GM23338 (cell line): Measurements from ENCODE around the gene ZNF641. TPM values are rescaled to one million over a fixed set of nuclear protein-coding genes. Genes with fewer than 3 reads are reported as not detected.

Experiments used
- ATAC-seq: fragments of 200-7000 bp; cut with Tn5 transposase; 3 replicates; pipeline ENCODE4 v1.9.1; 2020
- DNase-seq: peaks from one replicate; pipeline ENCODE4 v3.0.0-alpha.2; 2015; ENCODE audit warnings: low spot score
- H2AFZ ChIP-seq: fragments of 200-600 bp; sonication (generic); 2 replicates; pipeline ENCODE4 v1.8.0; 2016; ENCODE audit warnings: antibody characterized with exemption, mild to moderate bottlenecking, moderate library complexity
- H3F3A ChIP-seq: fragments of 200-600 bp; sonication (generic); replicated peaks from 2 replicates; pipeline ENCODE4 v1.8.0; 2017; ENCODE audit warnings: antibody characterized with exemption, mixed run types, low read depth
- H3K27ac ChIP-seq: fragments of 200-600 bp; sonication (generic); 2 replicates; pipeline ENCODE4 v1.6.1; 2016; ENCODE audit warnings: low read depth
- H3K27me3 ChIP-seq: fragments of 200-600 bp; sonication (generic); 2 replicates; pipeline ENCODE4 v1.8.0; 2016; ENCODE audit warnings: mild to moderate bottlenecking, mixed run types, moderate library complexity; ENCODE audit not compliant: insufficient read depth
- H3K36me3 ChIP-seq: fragments of 200-600 bp; sonication (generic); 2 replicates; pipeline ENCODE4 v1.8.0; 2016; ENCODE audit warnings: mild to moderate bottlenecking; ENCODE audit not compliant: insufficient read depth
- H3K4me1 ChIP-seq: fragments of 200-600 bp; sonication (generic); 2 replicates; pipeline ENCODE4 v1.8.0; 2016; ENCODE audit warnings: mild to moderate bottlenecking, moderate library complexity; ENCODE audit not compliant: insufficient read depth
- H3K4me2 ChIP-seq: fragments of 200-600 bp; sonication (generic); 2 replicates; pipeline ENCODE4 v1.7.1; 2017; ENCODE audit warnings: mixed run types
- H3K4me3 ChIP-seq: fragments of 200-600 bp; sonication (generic); 2 replicates; pipeline ENCODE4 v1.6.1; 2016; ENCODE audit warnings: mixed run types
- H3K79me2 ChIP-seq: fragments of 200-600 bp; sonication (generic); replicated peaks from 2 replicates; pipeline ENCODE4 v1.8.0; 2017; ENCODE audit warnings: mild to moderate bottlenecking; ENCODE audit not compliant: insufficient read depth
- H3K9me2 ChIP-seq: fragments of 200-600 bp; sonication (generic); 2 replicates; pipeline ENCODE4 v1.8.0; 2017; ENCODE audit not compliant: insufficient read depth
- H4K20me1 ChIP-seq: fragments of 200-600 bp; sonication (generic); replicated peaks from 2 replicates; pipeline ENCODE4 v1.8.0; 2017; ENCODE audit warnings: mild to moderate bottlenecking; ENCODE audit not compliant: insufficient read depth
- H3K27ac Mint-ChIP-seq: 2 replicates; pipeline ENCODE4 v1.8.0; 2020; ENCODE audit warnings: inconsistent platforms, mild to moderate bottlenecking, moderate library complexity, mixed read lengths
- H3K27me3 Mint-ChIP-seq: 3 replicates; pipeline ENCODE4 v1.8.0; 2022; ENCODE audit warnings: low read depth, mild to moderate bottlenecking, moderate library complexity, mixed read lengths, inconsistent platforms; ENCODE audit not compliant: insufficient read depth, poor library complexity
- H3K36me3 Mint-ChIP-seq: 3 replicates; pipeline ENCODE4 v1.8.0; 2021; ENCODE audit warnings: low read depth, mild to moderate bottlenecking, inconsistent platforms, moderate library complexity, mixed read lengths
- H3K4me1 Mint-ChIP-seq: 3 replicates; pipeline ENCODE4 v1.8.0; 2020; ENCODE audit warnings: mild to moderate bottlenecking, inconsistent platforms, mixed read lengths
- H3K4me3 Mint-ChIP-seq: 3 replicates; pipeline ENCODE4 v1.8.0; 2021; ENCODE audit warnings: moderate library complexity, mild to moderate bottlenecking, inconsistent platforms, mixed read lengths
- H3K9me3 Mint-ChIP-seq: 3 replicates; pipeline ENCODE4 v1.8.0; 2020; ENCODE audit warnings: moderate library complexity, mild to moderate bottlenecking, inconsistent platforms, mixed read lengths
- CREB1 ChIP-seq: fragments of 250-450 bp; sonication (Bioruptor Pico); IDR thresholded peaks from 2 replicates; pipeline ENCODE4 v1.5.0; 2020; ENCODE audit warnings: low read depth, mild to moderate bottlenecking, moderate library complexity
- ETS1 ChIP-seq: IDR thresholded peaks from 2 replicates; pipeline ENCODE4 v1.6.1; 2016; ENCODE audit warnings: antibody characterized with exemption
- EZH2 ChIP-seq: fragments of 200-600 bp; sonication (generic); IDR thresholded peaks from one replicate; pipeline ENCODE4 v1.8.0; 2017; ENCODE audit warnings: antibody characterized with exemption, mild to moderate bottlenecking, low read depth; ENCODE audit not compliant: unreplicated experiment
- EZH2phosphoT487 ChIP-seq: fragments of 200-600 bp; sonication (generic); IDR thresholded peaks from one replicate; pipeline ENCODE4 v1.8.1; 2018; ENCODE audit warnings: antibody characterized with exemption; ENCODE audit not compliant: unreplicated experiment
- JUNB ChIP-seq: IDR thresholded peaks from one replicate; pipeline ENCODE4 v1.6.1; 2016; ENCODE audit warnings: antibody characterized with exemption; ENCODE audit not compliant: unreplicated experiment
- NANOG ChIP-seq: IDR thresholded peaks from 2 replicates; pipeline ENCODE4 v1.6.1; 2016; ENCODE audit warnings: antibody characterized with exemption, borderline replicate concordance
- POLR2AphosphoS5 ChIP-seq: IDR thresholded peaks from 2 replicates; pipeline ENCODE4 v1.6.1; 2016; ENCODE audit warnings: antibody characterized with exemption, low read depth
- STAT1 ChIP-seq: IDR thresholded peaks from one replicate; pipeline ENCODE4 v1.6.1; 2016; ENCODE audit warnings: antibody characterized with exemption; ENCODE audit not compliant: unreplicated experiment
- ZNF114 ChIP-seq: fragments of 250-450 bp; sonication (Bioruptor Pico); IDR thresholded peaks from 2 replicates; pipeline ENCODE4 v1.5.0; 2020; ENCODE audit warnings: mild to moderate bottlenecking, moderate library complexity
- ZNF462 ChIP-seq: fragments of 250-450 bp; sonication (Bioruptor Pico); IDR thresholded peaks from 2 replicates; pipeline ENCODE4 v1.5.0; 2020; ENCODE audit warnings: mild to moderate bottlenecking, moderate library complexity
- polyA plus RNA-seq: library from polyadenylated mRNA; unstranded; fragments of >200 nt; fragmentation: Nextera tagmentation; extraction: Ambion mirVana; gene quantifications from 2 replicates; pipeline ENCODE4 v1.2.1, GENCODE V29; 2016
- total RNA-seq: library from RNA; depleted of rRNA; stranded (reverse); fragments of >200 nt; shearing (Covaris generic); gene quantifications from 2 replicates; pipeline ENCODE4 v1.2.3, GENCODE V29; 2014
- TF ChIP-seq, protein P1 (sequence below), 2 experiments: fragments of 200-600 bp in 1 of 2; sonication (generic) in 1 of 2; conservative IDR thresholded peaks; 2 replicates each; pipeline versions ENCODE4 v1.5.1 to v1.6.1; 2016 to 2017; ENCODE audit warnings: antibody characterized with exemption in 2 of 2, low read depth in 2 of 2, mild to moderate bottlenecking in 2 of 2, moderate library complexity in 1 of 2
- TF ChIP-seq, protein P2 (sequence below): IDR thresholded peaks from one replicate; pipeline ENCODE4 v1.6.1; 2018; ENCODE audit warnings: antibody characterized with exemption; ENCODE audit not compliant: unreplicated experiment

Gene ZNF641
- total and polyA plus RNA-seq, 2 experiments from 2014 or later, result 1.4 to 7.2 TPM

- Mint-ChIP-seq H3K9me3 (no peaks in the 10 kb centered on the region), H3K27ac (no peak overlapping the region), H3K27me3 (peaks cover 3% of the 10 kb centered on the region), H3K4me1 (peaks cover 8% of the 10 kb centered on the region; the same call in 2 of the 3 replicates), H3K36me3 (no peaks in the 10 kb centered on the region), H3K4me3 (no peak overlapping the region)
- H3K79me2 ChIP-seq, result no peaks in the 10 kb centered on the region
- no peaks in the 10 kb centered on the region for H4K20me1 ChIP-seq
- no peaks in the 10 kb centered on the region for H3K36me3 ChIP-seq
- H3F3A ChIP-seq, result no peaks in the 10 kb centered on the region
- peaks cover 1% of the 10 kb centered on the region; the same call in 1 of the 2 replicates for H3K9me2 ChIP-seq
- H3K27me3 ChIP-seq, result peaks cover 11% of the 10 kb centered on the region; the same call in 1 of the 2 replicates
- DNase-seq (no peak), ATAC-seq (no peak)
- H2AFZ ChIP-seq, result no peak overlapping the region
- TF ChIP-seq JUNB, result no peak
- TF ChIP-seq POLR2AphosphoS5, result no peak
- no peak for TF ChIP-seq EZH2
- TF ChIP-seq, protein P1, sequence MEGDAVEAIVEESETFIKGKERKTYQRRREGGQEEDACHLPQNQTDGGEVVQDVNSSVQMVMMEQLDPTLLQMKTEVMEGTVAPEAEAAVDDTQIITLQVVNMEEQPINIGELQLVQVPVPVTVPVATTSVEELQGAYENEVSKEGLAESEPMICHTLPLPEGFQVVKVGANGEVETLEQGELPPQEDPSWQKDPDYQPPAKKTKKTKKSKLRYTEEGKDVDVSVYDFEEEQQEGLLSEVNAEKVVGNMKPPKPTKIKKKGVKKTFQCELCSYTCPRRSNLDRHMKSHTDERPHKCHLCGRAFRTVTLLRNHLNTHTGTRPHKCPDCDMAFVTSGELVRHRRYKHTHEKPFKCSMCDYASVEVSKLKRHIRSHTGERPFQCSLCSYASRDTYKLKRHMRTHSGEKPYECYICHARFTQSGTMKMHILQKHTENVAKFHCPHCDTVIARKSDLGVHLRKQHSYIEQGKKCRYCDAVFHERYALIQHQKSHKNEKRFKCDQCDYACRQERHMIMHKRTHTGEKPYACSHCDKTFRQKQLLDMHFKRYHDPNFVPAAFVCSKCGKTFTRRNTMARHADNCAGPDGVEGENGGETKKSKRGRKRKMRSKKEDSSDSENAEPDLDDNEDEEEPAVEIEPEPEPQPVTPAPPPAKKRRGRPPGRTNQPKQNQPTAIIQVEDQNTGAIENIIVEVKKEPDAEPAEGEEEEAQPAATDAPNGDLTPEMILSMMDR (conservative IDR thresholded peaks at IDR 0.05; ENCODE audit: low read depth in 2 of 2), result no peak
- TF ChIP-seq ZNF462 (CRISPR knock-in tag), result no peak
- no peak for TF ChIP-seq ETS1
- TF ChIP-seq STAT1, result no peak
- TF ChIP-seq ZNF114 (CRISPR knock-in tag), result no peak
- TF ChIP-seq, protein P2, sequence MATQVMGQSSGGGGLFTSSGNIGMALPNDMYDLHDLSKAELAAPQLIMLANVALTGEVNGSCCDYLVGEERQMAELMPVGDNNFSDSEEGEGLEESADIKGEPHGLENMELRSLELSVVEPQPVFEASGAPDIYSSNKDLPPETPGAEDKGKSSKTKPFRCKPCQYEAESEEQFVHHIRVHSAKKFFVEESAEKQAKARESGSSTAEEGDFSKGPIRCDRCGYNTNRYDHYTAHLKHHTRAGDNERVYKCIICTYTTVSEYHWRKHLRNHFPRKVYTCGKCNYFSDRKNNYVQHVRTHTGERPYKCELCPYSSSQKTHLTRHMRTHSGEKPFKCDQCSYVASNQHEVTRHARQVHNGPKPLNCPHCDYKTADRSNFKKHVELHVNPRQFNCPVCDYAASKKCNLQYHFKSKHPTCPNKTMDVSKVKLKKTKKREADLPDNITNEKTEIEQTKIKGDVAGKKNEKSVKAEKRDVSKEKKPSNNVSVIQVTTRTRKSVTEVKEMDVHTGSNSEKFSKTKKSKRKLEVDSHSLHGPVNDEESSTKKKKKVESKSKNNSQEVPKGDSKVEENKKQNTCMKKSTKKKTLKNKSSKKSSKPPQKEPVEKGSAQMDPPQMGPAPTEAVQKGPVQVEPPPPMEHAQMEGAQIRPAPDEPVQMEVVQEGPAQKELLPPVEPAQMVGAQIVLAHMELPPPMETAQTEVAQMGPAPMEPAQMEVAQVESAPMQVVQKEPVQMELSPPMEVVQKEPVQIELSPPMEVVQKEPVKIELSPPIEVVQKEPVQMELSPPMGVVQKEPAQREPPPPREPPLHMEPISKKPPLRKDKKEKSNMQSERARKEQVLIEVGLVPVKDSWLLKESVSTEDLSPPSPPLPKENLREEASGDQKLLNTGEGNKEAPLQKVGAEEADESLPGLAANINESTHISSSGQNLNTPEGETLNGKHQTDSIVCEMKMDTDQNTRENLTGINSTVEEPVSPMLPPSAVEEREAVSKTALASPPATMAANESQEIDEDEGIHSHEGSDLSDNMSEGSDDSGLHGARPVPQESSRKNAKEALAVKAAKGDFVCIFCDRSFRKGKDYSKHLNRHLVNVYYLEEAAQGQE, result no peak
- TF ChIP-seq CREB1 (CRISPR knock-in tag), result no peak
- no peak for TF ChIP-seq NANOG
- no peak for TF ChIP-seq EZH2phosphoT487
- H3K4me1 ChIP-seq, result no peaks in the 10 kb centered on the region; the same call in 1 of the 2 replicates
- H3K27ac ChIP-seq, result no peak overlapping the region
- no peak overlapping the region for H3K4me2 ChIP-seq
- H3K4me3 ChIP-seq, result no peak overlapping the region
Measured at GRCh38 chr12:48300774-48301173, 49.9 kb downstream of the ZNF641 start.
